ENCODE measurements around the gene DNAJC11.
A peak's percentile ranks its signal among the peaks of the same experiment; 100 is the strongest.

The DNAJC11 gene

GRCh38 chr1:6701437-6702153 lies at the start of gene DNAJC11:
Gene DNAJC11, minus strand, starts transcription at chr1:6701816. Its CDS starts 16 bp downstream, at chr1:6701800.
- H3K27ac ChIP-seq (ENCODE audit: low read length): no peak within 1 kb of the TSS
- peak within 1 kb of the TSS; percentile 21; the same call in 1 of the 2 replicates for H2AFZ ChIP-seq (ENCODE audit: low read depth, low read length)
- H3K4me3 ChIP-seq (ENCODE audit: low read length): peak within 1 kb of the TSS; percentile 99
- peaks cover 47% of the 10 kb centered on the region for H3K79me2 ChIP-seq (ENCODE audit: low read length)
- TF ChIP-seq CTCF (IDR thresholded peaks at IDR 0.05; ENCODE audit: low read depth, low read length) (peak; percentile 51), EZH2phosphoT487 (IDR thresholded peaks at IDR 0.05; ENCODE audit: low read depth) (no peak)
- H4K20me1 ChIP-seq (ENCODE audit: insufficient read depth, low read length): no peaks in the 10 kb centered on the region
- H3K4me1 ChIP-seq (ENCODE audit: low read length): peaks cover 11% of the 10 kb centered on the region
- H3K27me3 ChIP-seq (ENCODE audit: low read depth, low read length): no peaks in the 10 kb centered on the region
- H3K9me3 ChIP-seq (ENCODE audit: insufficient read depth, low read length): no peaks in the 10 kb centered on the region
- H3K9ac ChIP-seq (ENCODE audit: low read length): peak within 1 kb of the TSS; percentile 79
- no peaks in the 10 kb centered on the region for H3K36me3 ChIP-seq (replicated peaks; ENCODE audit: low read depth, low read length)
- H3K4me2 ChIP-seq (ENCODE audit: low read length): peak within 1 kb of the TSS; percentile 95

- no peaks in the 10 kb centered on the region for H3K27me3 ChIP-seq (ENCODE audit: low read depth, low read length)
- no peak for TF ChIP-seq EZH2phosphoT487 (IDR thresholded peaks at IDR 0.05; ENCODE audit: low read depth)
- TF ChIP-seq CTCF (IDR thresholded peaks at IDR 0.05; ENCODE audit: low read depth, low read length): no peak
- H4K20me1 ChIP-seq (ENCODE audit: insufficient read depth, low read length): no peaks in the 10 kb centered on the region
- no peak overlapping the region for H3K4me2 ChIP-seq (ENCODE audit: low read length)
- H3K4me1 ChIP-seq (ENCODE audit: low read length): no peaks in the 10 kb centered on the region
- no peaks in the 10 kb centered on the region for H3K9me3 ChIP-seq (ENCODE audit: insufficient read depth, low read length)
- no peaks in the 10 kb centered on the region for H3K36me3 ChIP-seq (replicated peaks; ENCODE audit: low read depth, low read length)
- no peak overlapping the region for H3K9ac ChIP-seq (ENCODE audit: low read length)
- H3K79me2 ChIP-seq (ENCODE audit: low read length): no peaks in the 10 kb centered on the region
- no peak overlapping the region for H3K4me3 ChIP-seq (ENCODE audit: low read length)
- no peak overlapping the region for H3K27ac ChIP-seq (ENCODE audit: low read length)
- no peak overlapping the region for H2AFZ ChIP-seq (ENCODE audit: low read depth, low read length)
Measured at GRCh38 chr1:6750490-6750889, 48.9 kb upstream of the DNAJC11 start.

GRCh38 chr1:6747674-6748073 lies 46.1 kb upstream of the DNAJC11 start:
- Histone ChIP-seq H3K27ac (ENCODE audit: low read length) (no peak overlapping the region), H3K79me2 (ENCODE audit: low read length) (no peaks in the 10 kb centered on the region), H3K9ac (ENCODE audit: low read length) (no peak overlapping the region), H3K27me3 (ENCODE audit: low read depth, low read length) (0 out of 2 replicates have a peak, but pooled peaks cover 3% of the 10 kb centered on the region), H4K20me1 (ENCODE audit: insufficient read depth, low read length) (no peaks in the 10 kb centered on the region), H2AFZ (ENCODE audit: low read depth, low read length) (no peak overlapping the region), H3K9me3 (ENCODE audit: insufficient read depth, low read length) (no peaks in the 10 kb centered on the region), H3K4me3 (ENCODE audit: low read length) (no peak overlapping the region), H3K4me1 (ENCODE audit: low read length) (peaks cover 6% of the 10 kb centered on the region; the same call in 1 of the 2 replicates), H3K36me3 (replicated peaks; ENCODE audit: low read depth, low read length) (no peaks in the 10 kb centered on the region), H3K4me2 (ENCODE audit: low read length) (no peak overlapping the region)
- TF ChIP-seq EZH2phosphoT487 (IDR thresholded peaks at IDR 0.05; ENCODE audit: low read depth): no peak
- TF ChIP-seq CTCF (IDR thresholded peaks at IDR 0.05; ENCODE audit: low read depth, low read length): no peak

- 0 out of 2 replicates have a peak, but pooled peaks cover 3% of the 10 kb centered on the region for H3K27me3 ChIP-seq (ENCODE audit: low read depth, low read length)
- no peak overlapping the region for H3K27ac ChIP-seq (ENCODE audit: low read length)
- H3K4me1 ChIP-seq (ENCODE audit: low read length): peaks cover 6% of the 10 kb centered on the region; the same call in 1 of the 2 replicates
- TF ChIP-seq CTCF (IDR thresholded peaks at IDR 0.05; ENCODE audit: low read depth, low read length): no peak
- TF ChIP-seq EZH2phosphoT487 (IDR thresholded peaks at IDR 0.05; ENCODE audit: low read depth): no peak
- H3K9ac ChIP-seq (ENCODE audit: low read length): no peak overlapping the region
- H4K20me1 ChIP-seq (ENCODE audit: insufficient read depth, low read length): no peaks in the 10 kb centered on the region
- no peaks in the 10 kb centered on the region for H3K9me3 ChIP-seq (ENCODE audit: insufficient read depth, low read length)
- no peaks in the 10 kb centered on the region for H3K36me3 ChIP-seq (replicated peaks; ENCODE audit: low read depth, low read length)
- H2AFZ ChIP-seq (ENCODE audit: low read depth, low read length): no peak overlapping the region
- H3K4me3 ChIP-seq (ENCODE audit: low read length): no peak overlapping the region
- no peak overlapping the region for H3K4me2 ChIP-seq (ENCODE audit: low read length)
- no peaks in the 10 kb centered on the region for H3K79me2 ChIP-seq (ENCODE audit: low read length)
Measured at GRCh38 chr1:6745073-6745472, 43.5 kb upstream of the DNAJC11 start.
